Fibroblast of lung (primary cell): ENCODE measurements around the gene OR13C2.

Experiments
- EZH2 ChIP-seq: IDR thresholded peaks from 2 replicates; pipeline ENCODE4 v1.5.1; 2012; ENCODE audit warnings: low read length, control low read depth, mild to moderate bottlenecking; ENCODE audit errors: missing control alignments
- TF ChIP-seq, protein P1 (sequence below), 2 donors: IDR thresholded peaks in 1 of 2; conservative IDR thresholded peaks in 1 of 2; 1 replicate in 1 of 2; 2 replicates in 1 of 2; pipeline ENCODE4 v1.5.1; 2011 to 2012; ENCODE audit warnings: low read length in 2 of 2, control low read depth in 1 of 2, inconsistent platforms in 1 of 2, low read depth in 1 of 2, mild to moderate bottlenecking in 1 of 2

- TF ChIP-seq, protein P1, sequence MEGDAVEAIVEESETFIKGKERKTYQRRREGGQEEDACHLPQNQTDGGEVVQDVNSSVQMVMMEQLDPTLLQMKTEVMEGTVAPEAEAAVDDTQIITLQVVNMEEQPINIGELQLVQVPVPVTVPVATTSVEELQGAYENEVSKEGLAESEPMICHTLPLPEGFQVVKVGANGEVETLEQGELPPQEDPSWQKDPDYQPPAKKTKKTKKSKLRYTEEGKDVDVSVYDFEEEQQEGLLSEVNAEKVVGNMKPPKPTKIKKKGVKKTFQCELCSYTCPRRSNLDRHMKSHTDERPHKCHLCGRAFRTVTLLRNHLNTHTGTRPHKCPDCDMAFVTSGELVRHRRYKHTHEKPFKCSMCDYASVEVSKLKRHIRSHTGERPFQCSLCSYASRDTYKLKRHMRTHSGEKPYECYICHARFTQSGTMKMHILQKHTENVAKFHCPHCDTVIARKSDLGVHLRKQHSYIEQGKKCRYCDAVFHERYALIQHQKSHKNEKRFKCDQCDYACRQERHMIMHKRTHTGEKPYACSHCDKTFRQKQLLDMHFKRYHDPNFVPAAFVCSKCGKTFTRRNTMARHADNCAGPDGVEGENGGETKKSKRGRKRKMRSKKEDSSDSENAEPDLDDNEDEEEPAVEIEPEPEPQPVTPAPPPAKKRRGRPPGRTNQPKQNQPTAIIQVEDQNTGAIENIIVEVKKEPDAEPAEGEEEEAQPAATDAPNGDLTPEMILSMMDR (conservative IDR thresholded peaks at IDR 0.05 in 1 of 2, IDR thresholded peaks at IDR 0.05 in 1 of 2; ENCODE audit: low read depth in 1 of 2, low read length in 2 of 2), result no peak
- no peak for TF ChIP-seq EZH2
Measured at GRCh38 chr9:104568868-104569267, 36.6 kb downstream of the OR13C2 start, which contains the start of gene OR13C8.
